Nucleus accumbens (tissue), 56 donors: ENCODE data around the gene DSG4.
"Not testable (repeated sequence)": the region's sequence is repeated elsewhere in the genome, so short reads cannot be mapped to it uniquely, and the experiment has no call there.

Source experiments
- DNase-seq, 56 donors: peaks; one replicate each; lab custom pipeline; 2025; lab: John Stamatoyannopoulos, UW

The DSG4 gene

GRCh38 chr18:31376477-31376876 lies at the start of gene DSG4:
TSS of gene DSG4 (plus strand) at chr18:31376777. CDS start at chr18:31376912, 135 bp downstream.
- DNase-seq: no peak

- no peak for DNase-seq
Observed at GRCh38 chr18:31329787-31330438, 46.7 kb upstream of the DSG4 start.

GRCh38 chr18:31343454-31343853 lies 33.1 kb upstream of the DSG4 start:
- DNase-seq: no peak

- DNase-seq: not testable (repeated sequence)
Observed at GRCh38 chr18:31353336-31353735, 23.2 kb upstream of the DSG4 start.

GRCh38 chr18:31354990-31355389 lies 21.6 kb upstream of the DSG4 start:
- DNase-seq: no peak

GRCh38 chr18:31356025-31356424 lies 20.6 kb upstream of the DSG4 start:
- DNase-seq: no peak

GRCh38 chr18:31364190-31364589 lies 12.4 kb upstream of the DSG4 start:
- no peak for DNase-seq

GRCh38 chr18:31369478-31369877 lies 7.1 kb upstream of the DSG4 start:
- no peak for DNase-seq

- no peak for DNase-seq
Observed at GRCh38 chr18:31371989-31372388, 4.6 kb upstream of the DSG4 start.

- DNase-seq: no peak
Observed at GRCh38 chr18:31373641-31374040, 2.9 kb upstream of the DSG4 start.

- no peak for DNase-seq
Observed at GRCh38 chr18:31380912-31381311, 4.3 kb downstream of the DSG4 start.

- no peak for DNase-seq
Observed at GRCh38 chr18:31382107-31382506, 5.5 kb downstream of the DSG4 start.

GRCh38 chr18:31386741-31387140 lies 10.2 kb downstream of the DSG4 start:
- DNase-seq: no peak

- no peak for DNase-seq
Observed at GRCh38 chr18:31393286-31393685, 16.7 kb downstream of the DSG4 start.

GRCh38 chr18:31396796-31397612 lies 20.4 kb downstream of the DSG4 start:
- no peak for DNase-seq

GRCh38 chr18:31398191-31398590 lies 21.6 kb downstream of the DSG4 start:
- DNase-seq: no peak

GRCh38 chr18:31399306-31400032 lies 22.9 kb downstream of the DSG4 start:
- no peak for DNase-seq

- no peak for DNase-seq
Observed at GRCh38 chr18:31401156-31402025, 24.8 kb downstream of the DSG4 start.

GRCh38 chr18:31402026-31402373 lies 25.4 kb downstream of the DSG4 start:
- no peak for DNase-seq

GRCh38 chr18:31403409-31403808 lies 26.8 kb downstream of the DSG4 start:
- no peak for DNase-seq

- DNase-seq: no peak
Observed at GRCh38 chr18:31407649-31408048, 31.1 kb downstream of the DSG4 start.
